Measurements from ENCODE around the gene MUC5B.
"Not testable (repeated sequence)": the region's sequence is repeated elsewhere in the genome, so short reads cannot be mapped to it uniquely, and the experiment has no call there.

The MUC5B gene

GRCh38 chr11:1222491-1223345, at the start of gene MUC5B:
MUC5B (plus strand) TSS chr11:1223066; CDS start chr11:1223124, 58 bp downstream.
- TF ChIP-seq CTCF (IDR thresholded peaks at IDR 0.05; ENCODE audit: borderline replicate concordance, insufficient read depth, low read depth, low read length), result no peak
- H3K4me3 ChIP-seq (ENCODE audit: low read depth, low read length), result no peak within 1 kb of the TSS

GRCh38 chr11:1173396-1173795, 49.5 kb upstream of the MUC5B start:
- H3K4me3 ChIP-seq (ENCODE audit: low read depth, low read length), result not testable (repeated sequence)

GRCh38 chr11:1174441-1175370, 48.2 kb upstream of the MUC5B start:
- H3K4me3 ChIP-seq (ENCODE audit: low read depth, low read length), result no peak overlapping the region
- no peak for TF ChIP-seq CTCF (IDR thresholded peaks at IDR 0.05; ENCODE audit: borderline replicate concordance, insufficient read depth, low read depth, low read length)

- no peak for TF ChIP-seq CTCF (IDR thresholded peaks at IDR 0.05; ENCODE audit: borderline replicate concordance, insufficient read depth, low read depth, low read length)
- H3K4me3 ChIP-seq (ENCODE audit: low read depth, low read length), result no peak overlapping the region
Measured at GRCh38 chr11:1175461-1176223, 47.2 kb upstream of the MUC5B start.

- no peak for TF ChIP-seq CTCF (IDR thresholded peaks at IDR 0.05; ENCODE audit: borderline replicate concordance, insufficient read depth, low read depth, low read length)
- H3K4me3 ChIP-seq (ENCODE audit: low read depth, low read length), result no peak overlapping the region
Measured at GRCh38 chr11:1176224-1177019, 46.4 kb upstream of the MUC5B start.

GRCh38 chr11:1177020-1177770, 45.7 kb upstream of the MUC5B start:
- no peak for TF ChIP-seq CTCF (IDR thresholded peaks at IDR 0.05; ENCODE audit: borderline replicate concordance, insufficient read depth, low read depth, low read length)
- H3K4me3 ChIP-seq (ENCODE audit: low read depth, low read length), result no peak overlapping the region
